Stimulated activated CD4-positive, alpha-beta T cell treated with anti-CD3 and anti-CD28 coated beads, TNF-alpha, amount 100 ng/mL, for 48 hours (primary cell): Measurements from ENCODE around the gene CFAP20DC.
"Not testable (repeated sequence)": the region's sequence is repeated elsewhere in the genome, so short reads cannot be mapped to it uniquely, and the experiment has no call there.

Experiments
- DNase-seq, 3 donors: peaks; one replicate each; pipeline ENCODE4 v3.0.0-alpha.2; 2020; ENCODE audit warnings: low read depth in 3 of 3

The CFAP20DC gene

GRCh38 chr3:58696093-58696492 is 353.7 kb downstream of the CFAP20DC start:
- DNase-seq = no peak

- DNase-seq = not testable (repeated sequence)
These were observed 354.5 kb downstream of the CFAP20DC start for GRCh38 chr3:58695284-58695683.

GRCh38 chr3:58693940-58694850 is 355.6 kb downstream of the CFAP20DC start:
- DNase-seq = no peak

GRCh38 chr3:58692484-58692883 is 357.3 kb downstream of the CFAP20DC start:
- no peak for DNase-seq
